BE2C (cell line): ENCODE data around the gene COL23A1.

Experiments
- DNase-seq: peaks from one replicate; pipeline ENCODE4 v3.0.0-alpha.2; 2020
- H3K27me3 ChIP-seq: fragments of 250-450 bp; sonication (Bioruptor Pico); 2 replicates; pipeline ENCODE4 v1.5.1; 2020; ENCODE audit warnings: mild to moderate bottlenecking
- H3K36me3 ChIP-seq: fragments of 250-450 bp; sonication (Bioruptor Pico); 2 replicates; pipeline ENCODE4 v1.5.1; 2020; ENCODE audit warnings: mild to moderate bottlenecking
- H3K4me1 ChIP-seq: fragments of 250-450 bp; sonication (Bioruptor Pico); 2 replicates; pipeline ENCODE4 v1.5.1; 2020
- H3K4me3 ChIP-seq: 2 replicates; pipeline ENCODE4 v1.5.1; 2011; ENCODE audit warnings: low read depth, low read length
- H3K9me3 ChIP-seq: fragments of 250-450 bp; sonication (Bioruptor Pico); 2 replicates; pipeline ENCODE4 v1.5.1; 2020
- CTCF ChIP-seq: IDR thresholded peaks from 2 replicates; pipeline ENCODE4 v1.5.1; 2012; ENCODE audit warnings: mild to moderate bottlenecking, low read depth, low read length

Gene COL23A1

GRCh38 chr5:178341091-178341850 is 248.9 kb downstream of the COL23A1 start:
- H3K9me3 ChIP-seq, result no peaks in the 10 kb centered on the region
- H3K27me3 ChIP-seq, result no peaks in the 10 kb centered on the region
- H3K36me3 ChIP-seq, result no peaks in the 10 kb centered on the region
- no peak overlapping the region for H3K4me3 ChIP-seq
- peaks cover 7% of the 10 kb centered on the region for H3K4me1 ChIP-seq
- TF ChIP-seq CTCF, result no peak
- DNase-seq, result no peak

GRCh38 chr5:178340637-178341036 is 249.6 kb downstream of the COL23A1 start:
- Histone ChIP-seq H3K36me3 (no peaks in the 10 kb centered on the region), H3K27me3 (no peaks in the 10 kb centered on the region), H3K4me3 (no peak overlapping the region), H3K9me3 (no peaks in the 10 kb centered on the region), H3K4me1 (peaks cover 7% of the 10 kb centered on the region)
- no peak for TF ChIP-seq CTCF
- no peak for DNase-seq

DNA sequence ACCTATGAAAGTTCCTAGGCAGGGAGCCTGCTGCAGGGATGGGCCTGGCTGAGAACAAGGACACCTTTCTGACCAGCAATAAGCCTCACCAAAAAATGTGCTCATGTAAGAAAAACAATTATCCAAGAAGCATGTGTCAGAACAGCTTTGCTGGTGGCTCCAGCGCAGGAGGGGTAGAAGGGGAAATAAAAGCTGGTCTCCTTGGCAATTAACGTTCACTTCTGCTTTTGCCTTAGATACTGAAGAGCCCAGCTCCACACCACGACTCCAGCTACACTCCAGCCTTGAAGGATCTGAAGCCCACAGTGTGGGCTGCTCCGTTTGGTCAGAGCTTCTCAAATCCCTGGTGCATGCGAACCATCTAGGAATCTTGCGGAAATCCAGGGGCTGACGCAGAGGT is 250.0 kb downstream of the COL23A1 start:
- Histone ChIP-seq H3K27me3 (no peaks in the 10 kb centered on the region), H3K4me1 (peaks cover 7% of the 10 kb centered on the region), H3K9me3 (no peaks in the 10 kb centered on the region), H3K4me3 (no peak overlapping the region), H3K36me3 (no peaks in the 10 kb centered on the region)
- no peak for TF ChIP-seq CTCF
- DNase-seq, result no peak

DNA sequence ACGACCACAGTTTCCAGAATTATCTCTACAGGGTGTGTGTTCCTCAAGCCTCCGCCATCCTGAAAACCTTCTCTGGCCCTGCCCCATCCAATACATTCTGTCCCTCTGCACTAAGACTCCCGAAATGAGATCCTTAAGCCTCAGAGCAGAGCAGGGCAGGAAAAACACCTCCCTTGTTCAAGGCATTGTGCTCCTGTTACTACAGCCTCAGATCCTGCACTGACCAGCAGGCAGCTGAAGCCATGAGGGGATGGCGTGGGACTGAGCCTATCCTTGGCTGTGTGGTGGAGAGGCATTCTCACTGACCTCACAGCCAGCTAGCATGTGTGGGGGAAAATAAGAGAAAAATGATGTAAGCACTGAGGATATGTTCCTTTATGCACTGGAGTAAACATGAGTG is 250.9 kb downstream of the COL23A1 start:
- Histone ChIP-seq H3K4me3 (no peak overlapping the region), H3K4me1 (peaks cover 7% of the 10 kb centered on the region), H3K36me3 (no peaks in the 10 kb centered on the region), H3K27me3 (no peaks in the 10 kb centered on the region), H3K9me3 (no peaks in the 10 kb centered on the region)
- DNase-seq, result no peak
- no peak for TF ChIP-seq CTCF

DNA sequence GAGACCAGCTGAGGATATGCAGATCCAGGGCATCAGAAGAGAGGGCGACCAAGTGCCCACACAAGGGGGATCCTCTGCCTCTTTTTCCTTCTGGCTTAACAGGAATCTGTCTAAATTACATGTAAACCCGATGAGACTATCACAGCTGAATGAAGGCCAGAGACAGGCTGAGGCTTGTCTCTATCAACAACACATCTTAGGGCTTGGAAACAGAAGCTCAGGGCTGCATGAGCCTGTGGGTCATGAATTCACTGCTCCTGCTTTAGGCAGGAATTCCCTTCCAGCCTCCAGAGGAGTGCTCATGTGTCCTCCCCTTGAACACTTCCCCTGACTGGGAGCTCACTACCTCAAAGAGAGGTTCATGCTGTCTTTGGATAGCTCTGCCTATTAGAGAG is 251.4 kb downstream of the COL23A1 start:
- no peaks in the 10 kb centered on the region for H3K9me3 ChIP-seq
- no peaks in the 10 kb centered on the region for H3K27me3 ChIP-seq
- no peak for TF ChIP-seq CTCF
- DNase-seq, result no peak
- no peaks in the 10 kb centered on the region for H3K36me3 ChIP-seq
- peaks cover 7% of the 10 kb centered on the region for H3K4me1 ChIP-seq
- no peak overlapping the region for H3K4me3 ChIP-seq

DNA sequence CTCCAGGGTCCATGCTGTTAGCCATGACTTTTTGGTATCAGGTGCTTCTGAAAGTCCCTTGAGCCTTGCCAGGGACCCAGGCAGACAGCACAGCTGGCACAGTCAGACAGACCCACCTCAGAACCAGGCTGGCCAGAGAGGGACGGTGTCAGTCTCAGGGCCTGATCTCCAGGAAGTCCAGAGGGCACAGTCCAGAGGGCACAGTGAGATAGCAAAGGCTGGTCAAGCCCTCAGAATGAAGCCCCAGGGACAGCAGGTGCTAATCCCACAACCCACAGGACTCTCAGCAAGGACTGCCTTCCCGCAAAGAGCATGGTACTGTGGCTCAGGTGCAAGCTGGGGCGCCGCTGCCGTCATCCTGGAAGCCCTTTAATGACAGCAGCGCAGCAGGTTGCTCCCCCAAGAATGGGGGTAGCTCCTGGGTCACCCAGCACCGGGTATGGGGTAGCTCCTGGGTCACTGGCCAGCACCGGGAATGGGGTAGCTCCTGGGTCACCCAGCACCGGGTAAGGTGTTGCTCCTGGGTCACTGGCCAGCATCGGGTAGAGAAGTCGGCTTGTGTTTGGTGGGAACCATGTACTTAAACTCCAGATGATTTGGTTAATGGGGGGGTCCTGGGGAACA is 252.0 kb downstream of the COL23A1 start:
- Histone ChIP-seq H3K36me3 (no peaks in the 10 kb centered on the region), H3K27me3 (no peaks in the 10 kb centered on the region), H3K4me3 (no peak overlapping the region), H3K9me3 (no peaks in the 10 kb centered on the region), H3K4me1 (peaks cover 7% of the 10 kb centered on the region)
- TF ChIP-seq CTCF, result no peak
- no peak for DNase-seq
